ENCODE results near the gene MTMR1. TPM values are rescaled to one million over a fixed set of nuclear protein-coding genes. Genes with fewer than 3 reads are reported as not detected.

MTMR1 gene
- total RNA-seq, 2 experiments from 2014 or later = 32.8 to 38.6 TPM

- intact Hi-C loops (cut with micrococcal nuclease) = no loop called here
- DNase-seq = no peak
- CTCF ChIA-PET = no interaction called here
These were observed 64.2 kb downstream of the MTMR1 start for GRCh38 chrX:150757371-150757770.

DNA sequence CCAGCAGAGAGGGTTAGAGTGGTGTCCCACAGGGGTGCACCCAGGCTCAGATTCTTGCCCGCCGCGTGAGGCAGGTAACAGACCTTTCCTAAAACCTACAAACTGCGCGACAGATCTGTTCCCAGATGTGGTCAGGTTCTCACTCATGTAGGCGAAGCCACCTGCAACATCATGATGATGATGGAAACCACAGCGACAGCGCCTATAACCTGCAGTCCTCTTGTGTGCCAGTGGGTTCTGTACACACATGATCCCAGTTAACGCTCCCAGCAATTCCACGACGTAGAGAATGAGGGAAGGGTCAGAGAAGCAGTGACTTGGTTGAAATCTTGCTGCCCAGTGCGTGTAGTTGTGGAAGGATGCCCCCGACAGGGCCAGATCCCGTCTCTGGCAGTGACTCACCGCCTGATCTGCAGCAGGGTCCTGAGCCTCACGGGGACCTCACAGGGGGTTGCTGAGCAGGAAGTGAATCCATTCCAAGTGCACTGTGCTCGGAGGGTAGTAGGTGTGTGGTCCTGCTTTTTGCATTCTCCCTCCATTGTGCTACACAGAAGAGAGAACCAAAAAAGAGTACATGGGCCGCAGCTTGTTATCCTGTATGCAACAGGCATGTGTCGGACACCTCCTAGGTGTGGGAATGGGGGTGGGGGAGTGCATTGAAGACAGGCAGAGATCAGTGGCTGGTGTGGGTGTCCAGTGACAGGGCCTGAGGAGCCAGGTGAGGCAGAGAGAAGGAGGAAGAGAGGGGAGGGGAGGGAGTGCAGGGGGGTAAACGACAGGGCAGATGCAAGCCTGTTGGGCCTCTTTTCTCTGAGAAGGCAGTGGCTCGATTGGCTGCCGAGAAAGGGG is 66.6 kb downstream of the MTMR1 start:
- intact Hi-C loops (cut with micrococcal nuclease) = no loop called here
- DNase-seq (no peak), ATAC-seq (no peak)
- no peak for TF ChIP-seq CTCF (IDR thresholded peaks at IDR 0.05)
- H3K9me3 Mint-ChIP-seq = no peaks in the 10 kb centered on the region
- CTCF ChIA-PET = no interaction called here
- POLR2A ChIA-PET = no interaction called here
- H3K27me3 Mint-ChIP-seq = no peaks in the 10 kb centered on the region
- H3K4me1 Mint-ChIP-seq (ENCODE audit: low read depth) = peaks cover 7% of the 10 kb centered on the region
- no peak overlapping the region for H3K4me3 Mint-ChIP-seq
- no peak overlapping the region for H3K27ac Mint-ChIP-seq
- H3K36me3 Mint-ChIP-seq (ENCODE audit: low read depth) = peaks cover 5% of the 10 kb centered on the region

More at GRCh38 chrX:150757371-150757770, 64.2 kb downstream of the MTMR1 start:
- POLR2A ChIA-PET = interaction anchor here (1.1 kb wide), 1 partner anchor 32 kb away, joined by 3 read pairs; no protein-coding TSS in a partner anchor
- Mint-ChIP-seq H3K36me3 (ENCODE audit: low read depth) (peaks cover 11% of the 10 kb centered on the region), H3K4me1 (ENCODE audit: low read depth) (peaks cover 12% of the 10 kb centered on the region), H3K9me3 (no peaks in the 10 kb centered on the region), H3K27ac (no peak overlapping the region), H3K27me3 (no peaks in the 10 kb centered on the region), H3K4me3 (no peak overlapping the region)
- TF ChIP-seq CTCF (IDR thresholded peaks at IDR 0.05) = no peak
- no peak for ATAC-seq

DNA sequence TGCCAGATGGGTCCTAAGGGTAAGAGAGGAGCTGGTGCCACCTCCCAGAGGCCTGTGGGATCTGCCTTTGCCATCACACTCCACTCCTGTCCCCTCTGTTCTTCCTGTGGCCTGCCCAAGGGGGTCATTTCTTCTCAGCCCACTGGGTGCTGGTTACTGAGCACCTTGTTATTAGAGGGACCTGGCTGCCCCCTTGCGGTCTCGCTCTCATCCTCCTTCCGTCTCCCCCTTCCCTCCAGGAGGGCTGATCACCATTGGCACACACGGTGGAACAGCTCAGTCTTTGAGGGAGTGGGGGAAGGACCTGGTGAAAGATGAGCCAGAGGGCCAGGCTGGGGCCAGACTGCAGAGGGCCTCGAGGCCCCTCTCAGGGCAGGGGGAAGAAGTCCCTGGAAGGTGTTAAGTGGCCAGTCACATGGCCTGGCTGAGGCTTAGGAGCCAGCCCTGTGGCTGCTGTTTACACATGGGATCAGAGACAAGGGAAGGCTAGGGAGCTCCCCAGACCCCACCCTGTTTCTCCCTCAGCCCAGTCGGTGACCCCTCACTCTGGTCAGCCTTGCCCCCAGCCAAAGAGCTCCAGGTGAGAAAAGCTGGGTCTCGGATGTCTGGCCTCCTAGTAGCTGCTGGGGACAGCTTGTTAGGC is 68.1 kb downstream of the MTMR1 start:
- no peak overlapping the region for H3K4me3 Mint-ChIP-seq
- no peaks in the 10 kb centered on the region for H3K27me3 Mint-ChIP-seq
- ChIA-PET POLR2A (no interaction called here), CTCF (no interaction called here)
- no peaks in the 10 kb centered on the region for H3K4me1 Mint-ChIP-seq (ENCODE audit: low read depth)
- peaks cover 1% of the 10 kb centered on the region for H3K36me3 Mint-ChIP-seq (ENCODE audit: low read depth)
- no peak for ATAC-seq
- TF ChIP-seq CTCF (IDR thresholded peaks at IDR 0.05) = no peak
- no peaks in the 10 kb centered on the region for H3K9me3 Mint-ChIP-seq
- no peak overlapping the region for H3K27ac Mint-ChIP-seq
- intact Hi-C loops (cut with micrococcal nuclease) = no loop called here
- DNase-seq = no peak

GRCh38 chrX:150761819-150762216 is 68.6 kb downstream of the MTMR1 start:
- ATAC-seq (no peak), DNase-seq (no peak)
- Mint-ChIP-seq H3K4me1 (ENCODE audit: low read depth) (no peaks in the 10 kb centered on the region), H3K27ac (no peak overlapping the region), H3K4me3 (no peak overlapping the region), H3K36me3 (ENCODE audit: low read depth) (peaks cover 1% of the 10 kb centered on the region), H3K9me3 (no peaks in the 10 kb centered on the region), H3K27me3 (no peaks in the 10 kb centered on the region)
- POLR2A ChIA-PET = no interaction called here
- intact Hi-C loops (cut with micrococcal nuclease) = no loop called here
- TF ChIP-seq CTCF (IDR thresholded peaks at IDR 0.05) = no peak
- CTCF ChIA-PET = no interaction called here

All from activated CD8-positive, alpha-beta T cell treated with anti-CD3 and anti-CD28 coated beads for 36 hours (primary cell).